Kasumi-1 (cell line): Measurements from ENCODE around the gene OR2T10.
"Not testable (repeated sequence)": the region's sequence is repeated elsewhere in the genome, so short reads cannot be mapped to it uniquely, and the experiment has no call there.

Source experiments
- DNase-seq, 2 experiments: peaks; one replicate each; lab custom pipeline; 2025; lab: John Stamatoyannopoulos, UW

OR2T10 gene

DNA sequence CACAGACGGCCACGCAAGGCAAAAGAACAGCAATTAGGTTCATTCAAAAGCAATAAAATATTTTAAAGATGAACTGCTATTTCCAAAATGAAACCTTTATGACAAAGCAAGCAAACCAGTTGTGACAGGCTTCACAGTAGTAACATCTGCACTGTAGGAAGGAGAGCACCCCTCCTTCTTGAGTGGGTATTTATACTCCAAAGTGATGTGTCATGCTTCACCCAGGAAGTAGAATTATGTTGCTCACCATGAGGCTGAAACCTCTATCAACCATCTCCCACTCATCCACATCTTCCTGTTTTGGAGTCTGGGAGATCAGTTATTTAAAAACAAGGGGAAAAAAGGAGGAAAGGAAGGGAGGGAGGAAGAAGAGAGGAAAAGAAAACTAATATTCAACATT is 885 bp downstream of the OR2T10 start:
- DNase-seq, result peak; percentile 65 to 70

DNA sequence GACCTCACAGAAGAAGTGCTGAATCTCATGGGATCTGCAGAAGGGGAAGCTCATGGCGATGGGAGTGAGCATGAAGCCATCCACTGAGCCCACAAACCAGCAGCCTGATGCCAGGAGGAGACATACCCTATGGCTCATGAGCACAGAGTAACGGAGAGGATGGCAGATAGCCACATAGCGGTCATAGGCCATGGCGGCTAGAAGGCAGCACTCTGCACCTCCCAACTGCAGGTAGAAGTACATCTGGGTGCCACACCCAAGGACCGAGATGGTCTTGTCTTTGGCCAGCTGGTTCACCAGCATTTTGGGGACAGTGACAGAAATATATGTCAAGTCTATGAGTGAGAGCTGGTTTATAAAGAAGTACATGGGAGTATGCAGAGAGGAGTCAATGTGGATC is 4.3 kb downstream of the OR2T10 start:
- DNase-seq, result no peak

DNA sequence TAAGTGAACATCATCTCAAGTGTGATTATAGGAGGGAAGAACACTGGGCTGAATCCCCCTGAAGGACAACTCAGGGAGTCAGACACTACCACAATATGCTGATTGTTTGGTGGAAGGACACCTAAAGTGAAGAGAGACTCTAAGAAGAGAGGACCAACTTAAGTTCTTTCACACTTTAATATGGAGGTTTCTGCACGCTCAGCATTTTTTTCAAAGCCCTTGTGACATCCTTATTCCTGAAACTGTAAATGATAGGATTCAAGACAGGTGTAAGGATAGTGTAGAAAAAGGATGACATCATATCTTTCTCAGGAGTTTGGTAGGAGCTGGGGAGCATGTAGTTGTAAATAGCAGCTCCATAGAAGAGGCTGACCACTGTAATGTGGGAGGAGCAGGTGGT is 4.8 kb downstream of the OR2T10 start:
- no peak for DNase-seq

DNA sequence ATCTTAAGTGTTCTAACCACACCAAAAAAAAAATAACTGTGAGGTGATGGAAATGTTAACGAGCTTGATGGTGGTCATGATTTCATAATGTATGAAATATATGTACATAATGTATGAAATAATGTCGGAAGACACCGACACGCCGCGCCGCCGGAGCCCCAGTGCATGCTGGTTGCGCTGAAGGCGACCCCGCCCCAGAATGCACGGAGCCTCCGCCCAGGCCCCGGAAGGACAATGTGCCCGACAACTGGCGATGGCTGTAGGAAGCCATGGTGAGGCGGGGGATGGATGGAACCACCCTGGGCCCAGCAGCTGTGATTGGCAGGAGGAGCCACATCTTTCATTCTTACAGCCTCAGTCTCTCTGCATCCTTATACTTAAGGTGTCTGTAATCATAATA is 7.4 kb downstream of the OR2T10 start:
- no peak for DNase-seq

DNA sequence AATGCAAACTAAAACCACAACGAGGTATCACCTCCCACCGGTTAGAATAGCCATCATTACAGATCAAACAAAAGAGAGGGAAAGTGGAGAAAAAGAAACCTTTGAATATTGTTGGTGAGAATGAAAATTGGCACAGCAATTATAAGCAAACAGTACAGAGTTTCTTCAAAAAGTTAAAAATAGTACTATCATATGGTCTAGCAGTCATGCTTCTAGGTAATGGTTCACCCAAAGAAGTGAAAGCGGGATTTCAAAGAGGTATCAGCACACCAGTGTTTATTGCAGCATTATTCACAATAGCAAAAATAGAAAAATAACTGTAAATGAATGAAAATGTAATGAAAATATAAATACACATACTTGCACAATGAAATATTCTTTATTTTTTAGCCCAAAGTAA is 8.2 kb downstream of the OR2T10 start:
- no peak for DNase-seq

DNA sequence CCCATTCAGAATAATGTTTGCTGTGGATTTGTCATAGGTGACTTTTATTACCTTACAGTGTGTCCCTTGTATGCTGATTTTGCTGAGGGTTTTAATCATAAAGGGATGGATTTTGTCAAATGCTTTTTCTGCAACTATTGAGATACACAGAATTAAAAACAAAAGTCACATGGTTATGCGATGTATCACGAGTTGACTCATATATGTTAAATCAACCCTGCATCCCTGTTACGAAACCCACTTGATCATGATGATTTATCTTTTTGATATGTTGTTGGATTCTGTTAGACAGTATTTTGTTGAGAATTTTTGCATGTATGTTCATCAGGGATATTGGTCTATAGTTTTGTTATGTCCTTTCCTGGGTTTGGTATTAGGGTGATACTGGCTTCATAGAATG is 12.2 kb downstream of the OR2T10 start:
- no peak for DNase-seq

DNA sequence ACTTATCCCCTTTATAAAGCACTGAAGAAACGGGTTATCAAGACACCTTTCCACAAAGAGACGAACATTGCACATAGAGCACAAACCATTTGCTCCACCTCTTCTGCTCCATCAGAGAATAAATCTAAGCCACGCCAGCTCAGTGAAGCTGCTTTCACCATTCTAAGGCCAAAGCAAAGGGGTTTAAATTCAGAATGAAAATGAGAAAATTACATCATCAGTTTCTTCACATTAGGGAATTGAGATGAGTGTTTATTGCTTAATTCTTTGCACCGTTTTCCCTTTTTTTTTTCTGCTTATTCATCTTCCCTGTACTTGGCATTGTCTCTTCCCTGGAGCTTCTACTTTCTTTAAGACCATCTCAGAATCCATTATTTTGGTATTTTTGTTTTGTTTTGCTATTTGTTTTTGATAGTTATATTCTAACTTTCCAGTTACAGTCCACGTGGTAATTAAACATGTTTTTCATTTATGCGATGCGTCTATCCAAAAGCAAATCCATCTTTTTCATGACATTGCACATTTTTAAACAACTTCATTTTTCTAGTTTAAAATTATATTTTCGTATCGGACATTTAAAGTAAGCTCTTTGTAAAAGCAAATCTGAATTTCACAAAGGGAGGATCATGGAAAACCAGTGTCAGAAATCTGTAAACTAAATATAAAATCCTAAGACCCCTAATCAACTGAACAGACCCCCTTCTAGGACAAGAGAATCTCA is 21.1 kb downstream of the OR2T10 start:
- DNase-seq, result no peak

DNA sequence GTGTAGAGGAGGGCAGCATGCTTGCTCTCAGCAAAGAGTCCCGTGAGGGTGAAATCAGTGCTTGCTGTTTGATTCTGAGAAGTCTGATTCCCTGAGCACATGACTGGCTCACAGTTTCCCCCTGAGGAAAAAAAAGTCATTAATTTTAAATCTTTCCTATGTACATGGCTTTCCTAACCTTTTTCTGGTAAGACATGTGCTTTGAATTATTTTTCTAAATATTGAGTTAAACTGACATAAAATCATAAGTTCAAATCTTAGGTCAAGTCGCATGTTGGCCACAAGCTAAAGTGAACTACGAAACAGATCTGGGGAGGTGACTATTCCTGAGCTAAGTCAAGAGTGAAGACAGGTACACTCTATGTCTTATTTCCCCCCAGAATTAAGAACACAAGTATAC is 22.8 kb downstream of the OR2T10 start, which contains the start of gene OR2T34:
TSS of gene OR2T34 (minus strand) at position 101 of the 400 bp plus-strand sequence. CDS start at position 101, 0 bp downstream.
- DNase-seq, result not testable (repeated sequence)

DNA sequence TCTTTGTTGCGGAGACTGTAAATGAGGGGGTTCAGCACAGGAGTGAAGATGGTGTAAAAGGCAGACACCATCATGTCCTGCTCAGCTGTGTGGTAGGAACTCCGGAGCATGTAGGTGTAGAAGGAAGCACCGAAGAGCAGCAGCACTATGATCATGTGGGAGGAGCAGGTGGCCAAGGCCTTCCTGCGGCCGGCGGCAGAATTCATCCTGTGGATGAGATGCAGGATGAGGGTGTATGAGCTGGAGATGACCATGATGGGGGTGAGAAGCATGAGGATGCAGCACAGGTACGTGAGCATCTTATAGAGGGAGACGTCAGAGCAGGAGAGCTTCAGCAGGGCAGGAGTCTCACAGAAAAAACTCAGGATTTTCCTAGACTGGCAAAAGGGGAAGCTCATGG is 23.6 kb downstream of the OR2T10 start:
- not testable (repeated sequence) for DNase-seq

DNA sequence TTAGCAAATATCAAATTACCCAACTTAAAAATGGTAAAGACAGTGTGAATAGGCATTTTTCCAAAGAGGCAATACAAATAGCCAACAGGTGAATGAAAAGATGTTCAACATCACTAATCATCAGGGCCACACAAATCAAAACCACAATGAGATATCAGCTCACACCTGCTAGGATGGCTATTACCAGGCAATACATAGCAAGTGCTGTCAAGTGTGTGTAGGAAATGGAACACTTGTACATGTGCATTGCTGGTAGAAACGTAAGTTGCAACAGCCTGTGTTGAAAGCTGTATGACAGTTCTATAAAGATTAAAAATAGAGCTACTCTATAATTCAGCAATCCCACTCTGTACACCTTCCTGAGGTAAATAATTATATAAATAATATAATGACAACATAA is 25.5 kb downstream of the OR2T10 start:
- DNase-seq, result not testable (repeated sequence)

DNA sequence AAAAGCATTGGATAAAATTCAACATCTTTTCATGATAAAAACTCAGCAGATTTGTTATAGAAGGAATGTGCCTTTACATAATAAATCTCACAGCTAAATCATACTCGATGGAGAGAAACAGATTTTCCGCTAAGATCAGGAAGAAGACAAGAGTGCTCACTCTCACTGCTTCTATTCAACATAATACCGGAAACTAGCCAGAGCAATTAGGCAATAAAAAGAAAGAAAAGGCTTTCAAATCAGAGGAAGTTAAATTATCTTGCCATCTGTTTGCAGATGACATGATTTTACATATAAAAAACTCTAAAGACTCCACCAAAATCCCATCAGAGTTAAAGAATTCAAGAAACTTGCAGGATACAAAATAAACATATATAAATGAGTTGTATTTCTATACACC is 26.7 kb downstream of the OR2T10 start:
- DNase-seq, result not testable (repeated sequence)

DNA sequence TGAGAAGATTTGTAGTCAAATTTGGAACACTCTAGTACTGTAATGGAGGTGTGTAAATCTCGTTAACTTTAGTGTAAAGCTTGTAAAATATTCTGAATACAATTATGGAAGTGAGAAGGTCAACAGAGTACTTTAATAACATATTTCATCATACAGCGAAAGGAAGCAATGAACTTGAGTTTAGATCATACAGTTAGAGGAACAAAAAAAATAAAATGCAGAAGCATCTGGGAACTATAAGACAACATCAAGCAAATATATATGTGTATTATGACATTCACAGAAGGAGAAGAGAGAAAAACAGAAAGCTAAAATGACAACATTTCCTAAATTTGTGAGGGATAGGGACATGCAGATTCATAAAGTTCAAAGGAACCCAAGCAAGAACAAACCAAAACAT is 28.5 kb downstream of the OR2T10 start:
- not testable (repeated sequence) for DNase-seq

DNA sequence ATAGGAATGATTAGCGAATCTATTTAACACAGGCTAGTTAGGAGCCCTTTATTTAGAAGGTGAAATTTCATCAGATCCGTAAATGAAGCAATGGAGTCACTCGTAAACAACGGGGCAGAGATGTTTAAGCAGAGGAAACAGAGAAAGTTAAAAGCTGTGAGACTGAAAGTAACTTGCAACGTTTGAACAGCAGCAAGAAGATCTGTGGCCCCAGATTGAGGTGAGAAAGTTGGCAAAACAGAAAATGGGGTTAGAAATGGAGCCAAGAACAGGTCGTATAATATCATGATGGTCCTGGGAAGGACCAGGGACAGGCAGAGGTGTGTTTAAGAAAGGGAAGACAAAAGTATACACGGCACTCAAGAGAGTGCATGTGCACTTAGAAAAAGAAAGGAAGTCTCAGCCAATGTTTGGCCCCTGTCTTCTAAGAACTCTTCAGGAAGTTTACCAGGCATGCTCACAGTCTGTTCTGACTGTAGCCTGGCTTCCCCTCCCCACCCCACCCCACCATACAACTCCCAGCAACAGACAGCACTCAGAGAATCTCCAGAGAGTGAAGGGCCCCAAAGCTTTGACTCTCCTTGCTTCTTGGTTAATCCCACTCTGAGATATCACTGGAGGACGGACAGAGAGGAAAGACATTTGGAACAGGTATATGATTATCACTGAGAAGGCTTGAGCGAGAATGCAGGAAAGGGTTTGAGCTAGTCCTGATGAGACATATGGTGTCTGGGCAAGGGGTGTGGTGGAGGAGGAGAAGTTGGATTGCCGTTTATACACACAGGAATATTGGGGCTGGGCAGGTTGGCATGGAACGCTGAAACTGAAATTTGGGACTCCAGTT is 31.7 kb downstream of the OR2T10 start:
- DNase-seq, result not testable (repeated sequence)

DNA sequence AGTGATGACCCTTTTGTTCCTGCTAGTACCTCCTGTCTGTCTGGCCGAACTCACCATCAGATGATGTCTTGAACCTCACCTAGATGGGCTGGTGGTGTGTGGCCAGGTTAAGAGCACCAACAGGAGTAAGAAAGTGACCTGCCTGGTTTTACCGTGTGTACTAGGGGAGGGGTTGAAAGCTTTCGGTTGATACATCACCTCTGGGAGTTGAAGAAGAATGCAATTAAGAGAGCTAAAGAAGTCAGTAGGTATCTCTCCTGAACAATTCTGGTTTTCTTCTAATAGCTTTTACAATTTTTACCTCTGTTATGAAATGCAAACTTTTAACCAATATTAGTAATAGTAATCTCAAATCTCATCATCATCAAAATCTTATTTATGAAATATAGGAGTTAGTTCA is 34.8 kb downstream of the OR2T10 start, which contains the start of gene OR2T29:
TSS of gene OR2T29 (minus strand) at position 101 of the 400 bp plus-strand sequence. CDS start 3,281 bp downstream, outside the sequence.
- DNase-seq, result not testable (repeated sequence)

DNA sequence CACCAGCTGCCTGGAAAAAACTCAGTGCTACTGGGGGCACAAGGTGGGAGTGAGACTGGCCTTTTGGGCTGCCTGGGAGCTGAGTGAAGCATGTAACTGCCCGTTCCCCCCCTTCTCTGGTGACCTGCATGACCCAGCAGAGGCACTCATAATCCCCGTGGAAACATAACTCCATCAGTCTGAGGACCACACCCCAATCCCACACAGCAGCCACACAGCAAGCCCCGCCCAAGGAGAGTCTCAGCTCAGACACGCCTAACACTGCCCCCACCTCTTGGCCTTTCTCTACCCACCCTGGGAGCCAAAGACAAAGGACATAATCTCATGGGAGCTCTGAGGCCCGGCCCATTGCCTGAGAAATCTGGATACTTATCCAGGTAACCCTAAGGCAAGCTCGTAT is 46.5 kb downstream of the OR2T10 start:
- not testable (repeated sequence) for DNase-seq

DNA sequence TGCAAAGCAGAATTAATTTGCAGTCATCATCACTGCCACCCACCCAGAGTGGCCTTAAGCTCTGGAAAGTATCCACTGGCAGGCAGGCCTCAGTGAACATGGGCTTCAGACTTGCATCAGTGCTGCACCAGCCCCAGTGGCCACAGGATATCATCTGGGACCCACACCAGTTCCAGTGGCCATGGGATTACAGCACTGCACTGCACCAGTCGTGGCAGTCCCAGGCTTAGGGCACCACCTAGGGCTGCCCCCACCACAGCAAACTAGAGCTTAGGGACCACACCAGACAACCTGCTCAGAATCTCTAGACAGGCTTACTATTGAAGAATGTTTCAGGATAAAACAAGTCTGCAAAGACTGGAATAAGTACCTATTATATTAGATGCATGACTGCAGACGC is 50.1 kb downstream of the OR2T10 start:
- not testable (repeated sequence) for DNase-seq
